ENCODE data around the gene RECK. TPM values are rescaled to one million over a fixed set of nuclear protein-coding genes. Genes with fewer than 3 reads are reported as not detected.

The RECK gene
- total and polyA plus RNA-seq, 4 donors: 6.0 to 34.1 (median 24.4) TPM

DNA sequence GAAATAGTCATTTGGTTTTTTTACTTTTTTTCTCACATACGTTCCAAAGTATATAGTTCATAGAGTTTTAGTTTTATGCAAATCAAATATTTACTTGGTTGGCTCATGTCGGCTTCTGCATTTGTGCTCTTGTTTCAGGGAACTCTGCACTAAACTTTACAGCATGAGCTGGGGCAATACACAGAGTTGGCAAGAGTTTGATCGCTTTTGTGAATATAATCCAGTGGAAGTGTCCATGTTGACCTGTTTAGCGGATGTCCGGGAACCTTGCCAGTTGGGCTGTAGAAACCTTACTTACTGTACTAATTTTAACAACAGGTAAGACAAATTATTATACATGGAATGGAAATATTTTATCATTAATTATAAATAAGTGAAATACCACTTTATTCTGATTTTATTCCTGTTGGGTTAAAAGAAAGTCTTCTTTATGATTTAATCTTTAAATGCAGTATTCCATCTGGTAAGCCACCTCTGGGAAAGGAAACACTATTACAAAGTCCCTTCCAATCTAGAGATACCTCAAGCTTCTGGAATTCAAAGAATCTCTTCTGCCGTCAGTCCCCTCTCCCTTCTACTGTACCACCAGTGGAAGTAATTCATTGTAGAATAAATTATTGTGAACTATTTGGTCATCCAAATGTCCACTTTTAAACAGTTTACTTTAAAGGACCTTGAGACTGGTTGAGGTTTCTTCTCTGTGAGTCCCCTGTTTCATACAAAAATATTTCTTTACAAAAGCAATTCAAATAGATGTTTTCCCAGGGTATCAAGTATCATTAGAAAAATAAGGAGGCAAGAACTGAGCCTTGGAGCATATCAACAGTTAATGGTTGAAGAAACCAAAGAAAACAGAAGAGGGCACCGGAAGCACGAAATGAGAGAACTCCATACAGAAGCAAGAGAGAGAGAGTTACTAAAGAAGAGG, 54.6 kb downstream of the RECK start:
- intact Hi-C loops (cut with DNase I): no loop called here
- no peak for DNase-seq
- no peak overlapping the region for H3K27ac ChIP-seq (ENCODE audit: low read depth in 1 of 2, low read length in 2 of 2)
- 15% methylated on average over 8 of the region's 8 CpGs for WGBS, 2 donors
- H3K4me3 ChIP-seq (ENCODE audit: low read length in 2 of 2): no peak overlapping the region
- no peaks in the 10 kb centered on the region for H3K9me3 ChIP-seq (ENCODE audit: control insufficient read depth, low read length)
- no peaks in the 10 kb centered on the region for H3K27me3 ChIP-seq (ENCODE audit: control insufficient read depth in 1 of 2, insufficient read depth in 2 of 2, low read length in 1 of 2)
- H3K4me1 ChIP-seq (ENCODE audit: control insufficient read depth in 1 of 2, insufficient read depth in 2 of 2, low read length in 2 of 2): peaks cover 0 to 2% of the 10 kb centered on the region in 2 donors
- ATAC-seq (ENCODE audit: low FRiP score): no peak
- peaks cover 0 to 2% of the 10 kb centered on the region in 2 donors for H3K36me3 ChIP-seq (ENCODE audit: control insufficient read depth in 1 of 2, insufficient read depth in 2 of 2, low read length in 1 of 2)

DNA sequence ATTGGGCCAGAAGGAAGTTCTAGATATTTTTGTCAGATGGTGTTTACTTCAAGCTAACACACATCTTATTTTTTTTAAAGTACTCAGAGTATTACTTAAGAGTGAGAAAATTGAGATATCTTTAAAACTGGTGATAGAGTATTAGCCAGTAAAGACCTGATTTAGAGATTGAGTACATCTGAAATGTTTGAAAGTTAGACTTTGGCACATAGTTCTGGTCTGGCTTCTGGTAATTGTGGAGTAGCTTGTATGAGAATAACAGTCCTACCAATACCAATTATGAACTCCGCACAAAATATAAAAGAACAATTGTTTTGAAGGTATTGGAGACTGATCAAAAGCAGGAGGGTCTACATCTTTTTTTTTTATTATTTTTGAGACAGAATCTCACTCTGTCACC, 55.3 kb downstream of the RECK start:
- no peak overlapping the region for H3K27ac ChIP-seq (ENCODE audit: low read depth in 1 of 2, low read length in 2 of 2)
- no peak overlapping the region for H3K4me3 ChIP-seq (ENCODE audit: low read length in 2 of 2)
- DNase-seq: no peak
- no peaks in the 10 kb centered on the region for H3K9me3 ChIP-seq (ENCODE audit: control insufficient read depth, low read length)
- peaks cover 0 to 2% of the 10 kb centered on the region in 2 donors for H3K36me3 ChIP-seq (ENCODE audit: control insufficient read depth in 1 of 2, insufficient read depth in 2 of 2, low read length in 1 of 2)
- no peak for ATAC-seq (ENCODE audit: low FRiP score)
- peaks cover 0 to 2% of the 10 kb centered on the region in 2 donors for H3K4me1 ChIP-seq (ENCODE audit: control insufficient read depth in 1 of 2, insufficient read depth in 2 of 2, low read length in 2 of 2)
- WGBS, 2 donors: 99 to 100% methylated on average over 1 of the region's 1 CpG
- intact Hi-C loops (cut with DNase I): no loop called here
- H3K27me3 ChIP-seq (ENCODE audit: control insufficient read depth in 1 of 2, insufficient read depth in 2 of 2, low read length in 1 of 2): no peaks in the 10 kb centered on the region

DNA sequence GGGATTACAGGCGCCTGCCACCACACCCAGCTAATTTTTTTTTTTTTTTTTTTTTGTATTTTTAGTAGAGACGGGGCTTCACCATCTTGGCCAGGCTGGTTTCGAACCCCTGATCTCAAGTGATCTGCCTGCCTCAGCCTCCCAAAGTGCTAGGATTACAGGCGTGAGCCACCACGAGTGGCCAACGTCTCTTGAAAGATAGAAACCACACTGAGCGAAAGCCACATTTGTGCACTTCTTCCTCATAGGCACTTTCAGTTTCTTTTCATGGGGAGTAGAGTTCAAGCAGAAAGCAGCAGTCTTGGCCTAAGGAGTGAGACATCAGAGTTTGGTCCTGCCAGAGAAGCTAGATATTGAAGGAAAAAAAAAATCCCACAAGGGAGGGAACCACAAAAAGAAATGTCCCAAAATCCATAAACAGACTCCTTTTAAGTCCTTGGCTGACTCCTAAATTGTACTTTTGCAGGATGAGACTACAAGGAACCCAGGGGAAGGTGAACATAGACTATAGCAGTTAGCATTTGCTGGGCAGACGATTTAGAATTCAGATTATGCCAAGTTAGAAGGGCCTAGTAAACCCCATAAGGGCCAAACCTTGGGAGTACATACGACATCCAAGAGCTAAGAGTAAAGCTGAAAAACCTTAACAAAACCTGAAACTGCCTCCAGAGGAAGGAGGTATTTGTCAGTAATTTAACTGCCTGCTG, 55.9 kb downstream of the RECK start:
- Histone ChIP-seq H3K27me3 (ENCODE audit: control insufficient read depth in 1 of 2, insufficient read depth in 2 of 2, low read length in 1 of 2) (no peaks in the 10 kb centered on the region), H3K9me3 (ENCODE audit: control insufficient read depth, low read length) (no peaks in the 10 kb centered on the region), H3K4me1 (ENCODE audit: control insufficient read depth in 1 of 2, insufficient read depth in 2 of 2, low read length in 2 of 2) (peaks cover 0 to 2% of the 10 kb centered on the region in 2 donors), H3K36me3 (ENCODE audit: control insufficient read depth in 1 of 2, insufficient read depth in 2 of 2, low read length in 1 of 2) (peaks cover 0 to under 1% of the 10 kb centered on the region in 2 donors), H3K4me3 (ENCODE audit: low read length in 2 of 2) (no peak overlapping the region), H3K27ac (ENCODE audit: low read depth in 1 of 2, low read length in 2 of 2) (no peak overlapping the region)
- DNase-seq (no peak), ATAC-seq (ENCODE audit: low FRiP score) (no peak)
- intact Hi-C loops (cut with DNase I): no loop called here
- WGBS, 2 donors: 94 to 96% methylated on average over 9 of the region's 9 CpGs

DNA sequence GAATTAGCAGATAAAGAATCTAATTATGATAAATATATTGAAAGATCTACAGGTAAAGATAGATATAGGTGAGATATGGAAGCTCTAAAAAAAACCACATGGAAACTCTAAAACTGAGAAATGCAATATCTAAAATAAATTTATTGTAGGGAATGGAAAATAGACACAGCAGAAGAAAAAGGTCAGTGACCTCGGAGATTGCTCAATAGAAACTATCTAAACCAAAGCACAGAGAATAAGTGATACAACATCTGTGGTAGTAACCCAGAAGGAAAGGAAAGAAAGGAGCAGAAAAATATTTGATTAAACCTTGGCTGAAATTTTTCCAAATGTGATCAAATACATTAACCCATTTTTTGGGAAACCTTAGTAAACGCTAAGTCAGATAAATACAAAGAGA, 56.7 kb downstream of the RECK start:
- Histone ChIP-seq H3K4me3 (ENCODE audit: low read length in 2 of 2) (no peak overlapping the region), H3K4me1 (ENCODE audit: control insufficient read depth in 1 of 2, insufficient read depth in 2 of 2, low read length in 2 of 2) (peaks cover 0 to 2% of the 10 kb centered on the region in 2 donors), H3K27ac (ENCODE audit: low read depth in 1 of 2, low read length in 2 of 2) (no peak overlapping the region), H3K36me3 (ENCODE audit: control insufficient read depth in 1 of 2, insufficient read depth in 2 of 2, low read length in 1 of 2) (no peaks in the 10 kb centered on the region), H3K9me3 (ENCODE audit: control insufficient read depth, low read length) (no peaks in the 10 kb centered on the region), H3K27me3 (ENCODE audit: control insufficient read depth in 1 of 2, insufficient read depth in 2 of 2, low read length in 1 of 2) (no peaks in the 10 kb centered on the region)
- intact Hi-C loops (cut with DNase I): no loop called here
- 96% methylated on average over 2 of the region's 2 CpGs for WGBS, 2 donors
- no peak for DNase-seq
- no peak for ATAC-seq (ENCODE audit: low FRiP score)

DNA sequence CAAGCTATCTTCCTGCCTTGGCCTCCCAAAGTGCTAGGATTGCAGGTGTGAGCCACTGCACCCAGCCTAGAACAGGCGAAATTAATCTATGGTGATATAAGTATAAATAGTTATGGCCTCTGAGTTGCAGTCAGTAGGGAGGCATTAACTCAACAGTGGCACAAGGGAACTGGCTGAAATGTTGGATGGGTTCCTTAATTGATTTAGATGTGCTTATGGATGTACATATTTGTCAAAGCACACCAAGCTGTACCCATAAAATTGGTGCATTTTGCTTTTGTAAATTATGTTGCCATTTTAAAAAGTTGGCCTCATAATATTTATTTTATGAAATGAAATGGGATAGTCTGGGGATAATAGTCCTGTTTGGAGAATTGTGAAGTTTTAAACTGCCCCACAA, 63.0 kb downstream of the RECK start:
- H3K36me3 ChIP-seq (ENCODE audit: control insufficient read depth in 1 of 2, insufficient read depth in 2 of 2, low read length in 1 of 2): no peaks in the 10 kb centered on the region
- intact Hi-C loops (cut with DNase I): loop anchor here in 1 of 2 donors (10.0 kb wide), 1 partner anchor 225 kb away; no protein-coding TSS in a partner anchor
- H3K4me3 ChIP-seq (ENCODE audit: low read length in 2 of 2): no peak overlapping the region
- no peak for DNase-seq
- WGBS, 2 donors: 83 to 97% methylated on average over 1 of the region's 1 CpG
- ATAC-seq (ENCODE audit: low FRiP score): no peak
- no peaks in the 10 kb centered on the region for H3K27me3 ChIP-seq (ENCODE audit: control insufficient read depth in 1 of 2, insufficient read depth in 2 of 2, low read length in 1 of 2)
- H3K9me3 ChIP-seq (ENCODE audit: control insufficient read depth, low read length): no peaks in the 10 kb centered on the region
- no peaks in the 10 kb centered on the region for H3K4me1 ChIP-seq (ENCODE audit: control insufficient read depth in 1 of 2, insufficient read depth in 2 of 2, low read length in 2 of 2)
- H3K27ac ChIP-seq (ENCODE audit: low read depth in 1 of 2, low read length in 2 of 2): no peak overlapping the region

DNA sequence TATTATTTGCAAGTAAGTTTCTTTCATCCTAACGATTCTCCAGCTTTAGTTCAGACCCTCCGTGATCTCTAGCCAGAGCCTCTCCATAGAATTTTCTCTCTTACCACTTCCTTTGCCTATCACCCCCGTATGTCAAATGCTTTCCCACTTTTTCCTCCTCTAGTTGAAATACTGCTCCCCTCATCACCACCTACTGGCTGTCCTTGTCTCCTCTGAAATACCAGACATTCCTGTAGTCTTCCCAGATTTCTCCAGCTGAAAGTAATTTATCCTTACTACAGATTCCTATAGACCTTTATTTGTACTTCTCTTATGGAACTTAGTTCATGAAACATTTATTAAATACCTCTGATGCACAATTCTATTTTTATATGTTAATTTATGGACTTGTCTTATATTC, 63.8 kb downstream of the RECK start:
- intact Hi-C loops (cut with DNase I): loop anchor here in 1 of 2 donors (10.0 kb wide), 1 partner anchor 224 kb away; no protein-coding TSS in a partner anchor
- H3K4me3 ChIP-seq (ENCODE audit: low read length in 2 of 2): no peak overlapping the region
- 71 to 74% methylated on average over 3 of the region's 3 CpGs for WGBS, 2 donors
- no peaks in the 10 kb centered on the region for H3K4me1 ChIP-seq (ENCODE audit: control insufficient read depth in 1 of 2, insufficient read depth in 2 of 2, low read length in 2 of 2)
- no peak for DNase-seq
- H3K36me3 ChIP-seq (ENCODE audit: control insufficient read depth in 1 of 2, insufficient read depth in 2 of 2, low read length in 1 of 2): no peaks in the 10 kb centered on the region
- no peaks in the 10 kb centered on the region for H3K9me3 ChIP-seq (ENCODE audit: control insufficient read depth, low read length)
- no peaks in the 10 kb centered on the region for H3K27me3 ChIP-seq (ENCODE audit: control insufficient read depth in 1 of 2, insufficient read depth in 2 of 2, low read length in 1 of 2)
- H3K27ac ChIP-seq (ENCODE audit: low read depth in 1 of 2, low read length in 2 of 2): no peak overlapping the region
- ATAC-seq (ENCODE audit: low FRiP score): no peak

DNA sequence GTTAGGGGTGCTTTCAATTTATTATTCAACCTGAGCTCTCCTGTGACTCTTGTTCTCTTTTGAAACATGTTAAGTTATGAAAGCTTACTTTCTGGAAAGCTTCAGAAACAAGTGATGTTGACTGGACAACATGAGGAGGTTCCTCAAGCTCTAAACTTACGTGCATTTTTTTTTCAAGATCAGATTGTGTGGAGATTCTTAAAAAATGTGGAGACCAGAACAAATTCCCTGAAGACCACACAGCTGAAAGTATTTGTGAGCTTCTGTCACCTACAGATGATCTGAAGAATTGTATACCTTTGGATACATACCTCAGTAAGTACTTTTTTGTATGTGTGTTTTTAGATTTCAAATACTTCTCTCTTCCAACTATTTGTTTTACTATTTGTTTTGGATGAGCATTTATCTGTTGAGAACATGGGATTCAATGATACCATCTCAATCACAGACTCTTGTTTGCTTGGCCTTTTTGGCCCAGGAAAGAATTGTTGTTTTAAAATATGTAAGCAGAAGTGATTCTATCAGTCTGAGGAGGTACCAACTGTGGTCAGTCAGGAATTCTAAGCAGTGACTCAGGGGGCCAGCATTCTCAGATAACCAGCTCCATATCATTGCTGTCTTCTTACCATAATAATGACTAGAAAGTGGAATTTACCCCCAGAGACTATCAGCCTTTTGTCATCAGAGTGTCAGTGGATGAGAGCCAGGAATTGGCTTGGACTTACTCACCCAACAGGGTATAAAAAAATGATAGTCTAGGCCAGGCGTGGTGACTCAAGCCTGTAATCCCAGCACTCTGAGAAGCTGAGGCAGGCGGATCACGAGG, 65.4 kb downstream of the RECK start:
- H3K4me1 ChIP-seq (ENCODE audit: control insufficient read depth in 1 of 2, insufficient read depth in 2 of 2, low read length in 2 of 2): no peaks in the 10 kb centered on the region
- no peak overlapping the region for H3K4me3 ChIP-seq (ENCODE audit: low read length in 2 of 2)
- ATAC-seq (ENCODE audit: low FRiP score) (peak; percentile 41), DNase-seq (no peak)
- H3K36me3 ChIP-seq (ENCODE audit: control insufficient read depth in 1 of 2, insufficient read depth in 2 of 2, low read length in 1 of 2): no peaks in the 10 kb centered on the region
- intact Hi-C loops (cut with DNase I): loop anchor here (2.0 to 10.0 kb wide), 2 partner anchors 65 to 223 kb away; no protein-coding TSS in a partner anchor
- no peaks in the 10 kb centered on the region for H3K9me3 ChIP-seq (ENCODE audit: control insufficient read depth, low read length)
- H3K27ac ChIP-seq (ENCODE audit: low read depth in 1 of 2, low read length in 2 of 2): no peak overlapping the region
- H3K27me3 ChIP-seq (ENCODE audit: control insufficient read depth in 1 of 2, insufficient read depth in 2 of 2, low read length in 1 of 2): no peaks in the 10 kb centered on the region
- WGBS, 2 donors: 49 to 63% methylated on average over 4 of the region's 4 CpGs

DNA sequence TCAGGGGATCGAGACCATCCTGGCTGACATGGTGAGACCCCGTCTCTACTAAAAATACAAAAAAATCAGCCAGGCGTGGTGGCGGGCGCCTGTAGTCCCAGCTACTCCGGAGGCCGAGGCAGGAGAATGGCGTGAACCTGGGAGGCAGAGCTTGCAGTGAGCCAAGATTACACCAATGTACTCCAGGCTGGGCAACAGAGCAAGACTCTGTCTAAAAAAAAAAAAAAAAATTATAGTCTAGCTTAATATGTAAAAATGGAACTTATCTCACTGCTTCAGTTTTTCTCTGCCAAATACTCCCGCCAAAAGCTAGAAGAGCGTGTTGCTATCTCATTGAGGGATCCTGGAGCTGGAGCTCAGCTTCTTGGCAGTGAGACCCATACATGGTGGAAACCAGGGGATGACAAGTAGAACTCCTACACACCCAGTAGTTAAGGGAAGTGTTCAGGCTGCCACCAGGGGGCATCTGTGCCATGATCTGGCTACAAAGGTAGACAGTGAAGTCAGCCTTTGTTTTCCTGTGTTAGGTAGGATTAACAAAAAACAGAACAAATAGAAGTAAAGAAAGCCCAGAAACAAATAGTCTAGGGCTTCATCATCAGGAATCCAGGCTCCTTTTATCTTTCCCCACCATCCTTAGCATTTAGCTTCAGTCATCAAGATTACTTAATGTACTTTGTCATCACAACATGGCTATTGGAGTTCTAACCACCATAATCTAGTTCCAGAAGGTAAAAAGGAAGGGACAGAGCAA, 66.2 kb downstream of the RECK start:
- H3K27ac ChIP-seq (ENCODE audit: low read depth in 1 of 2, low read length in 2 of 2): no peak overlapping the region

More for the DNA sequence above, 66.2 kb downstream of the RECK start:
- Histone ChIP-seq H3K9me3 (ENCODE audit: control insufficient read depth, low read length) (no peaks in the 10 kb centered on the region), H3K4me1 (ENCODE audit: control insufficient read depth in 1 of 2, insufficient read depth in 2 of 2, low read length in 2 of 2) (no peaks in the 10 kb centered on the region), H3K36me3 (ENCODE audit: control insufficient read depth in 1 of 2, insufficient read depth in 2 of 2, low read length in 1 of 2) (no peaks in the 10 kb centered on the region), H3K4me3 (ENCODE audit: low read length in 2 of 2) (no peak overlapping the region), H3K27me3 (ENCODE audit: control insufficient read depth in 1 of 2, insufficient read depth in 2 of 2, low read length in 1 of 2) (no peaks in the 10 kb centered on the region)
- intact Hi-C loops (cut with DNase I): loop anchor here (1.0 to 10.0 kb wide), 3 partner anchors 63 to 222 kb away; no protein-coding TSS in a partner anchor
- WGBS, 2 donors: 66 to 68% methylated on average over 10 of the region's 10 CpGs
- ATAC-seq (ENCODE audit: low FRiP score) (peak; percentile 93), DNase-seq (peak; percentile 91 to 94)

Measured in aorta (tissue), 5 donors.